Activated CD8-positive, alpha-beta memory T cell treated with anti-CD3 and anti-CD28 coated beads, Interleukin-2, amount 50 U/mL, for 1 hour (primary cell): ENCODE results near the gene TLR7.

ENCODE experiments used
- DNase-seq: peaks from one replicate; pipeline ENCODE4 v3.0.0-alpha.2; 2020; ENCODE audit errors: extremely low read depth

Gene TLR7

DNA sequence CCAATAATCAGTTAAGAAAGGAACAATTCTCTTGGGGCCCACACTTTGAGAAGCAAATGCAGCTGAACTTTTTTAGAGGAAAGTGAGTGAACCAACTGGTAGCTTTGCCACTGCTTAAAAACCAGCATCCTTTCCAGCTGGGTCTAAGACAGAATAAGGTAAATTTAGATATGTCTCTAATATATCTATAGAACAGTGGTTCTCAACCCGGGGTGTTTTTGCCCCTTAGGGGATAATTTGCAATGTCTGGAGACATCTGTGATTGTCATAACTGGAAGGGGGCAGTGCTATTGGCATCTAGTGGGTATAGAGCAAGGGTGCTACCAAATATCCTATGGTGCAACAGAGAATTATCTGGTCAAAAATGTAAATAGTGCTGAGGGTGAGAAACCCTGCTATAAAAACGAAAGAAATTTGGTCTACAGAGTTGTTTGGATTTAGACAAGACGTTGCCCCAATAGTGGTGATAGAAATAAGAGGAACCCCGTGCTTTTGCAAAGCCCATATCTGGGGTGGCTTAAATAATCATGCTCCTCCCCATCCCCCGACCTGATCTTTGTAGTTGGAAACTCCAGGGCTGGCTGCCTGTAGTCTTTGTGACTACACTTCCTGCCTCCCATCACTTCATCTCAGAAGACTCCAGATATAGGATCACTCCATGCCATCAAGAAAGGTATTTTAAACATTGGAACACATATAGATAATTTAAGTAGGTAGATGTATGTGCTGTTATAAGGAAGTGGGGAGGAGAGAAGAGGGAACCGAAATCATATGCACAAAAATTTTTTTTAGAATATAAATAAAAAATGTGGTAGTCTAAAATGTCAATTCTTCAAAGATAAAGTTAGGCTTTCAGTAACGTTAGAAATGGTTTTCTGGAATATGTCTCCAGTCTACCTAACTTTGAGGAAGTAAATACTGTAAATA, at the start of gene TLR7:
Gene TLR7, plus strand, starts transcription at position 622 of the 927 bp plus-strand sequence. CDS start 507 bp downstream, outside the sequence.
- DNase-seq, result no peak

DNA sequence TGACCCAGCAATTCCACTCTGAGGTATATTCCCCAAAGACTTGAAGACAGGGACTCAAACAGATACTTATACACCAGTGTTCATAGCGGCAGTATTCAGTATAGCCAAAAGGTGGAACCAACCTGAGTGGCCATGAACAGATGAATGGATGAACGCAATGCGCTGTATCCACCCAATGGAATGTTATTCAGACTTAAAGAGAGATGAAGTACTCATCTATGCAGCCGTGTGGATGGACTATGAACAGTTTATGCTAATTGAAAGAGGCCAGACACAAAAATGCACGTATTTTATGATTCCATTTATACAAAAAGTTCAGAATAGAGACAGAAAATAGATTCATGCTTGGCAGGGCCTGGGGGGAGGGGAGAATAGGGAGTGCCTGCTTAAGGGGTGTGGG, 49.3 kb upstream of the TLR7 start:
- DNase-seq, result no peak

DNA sequence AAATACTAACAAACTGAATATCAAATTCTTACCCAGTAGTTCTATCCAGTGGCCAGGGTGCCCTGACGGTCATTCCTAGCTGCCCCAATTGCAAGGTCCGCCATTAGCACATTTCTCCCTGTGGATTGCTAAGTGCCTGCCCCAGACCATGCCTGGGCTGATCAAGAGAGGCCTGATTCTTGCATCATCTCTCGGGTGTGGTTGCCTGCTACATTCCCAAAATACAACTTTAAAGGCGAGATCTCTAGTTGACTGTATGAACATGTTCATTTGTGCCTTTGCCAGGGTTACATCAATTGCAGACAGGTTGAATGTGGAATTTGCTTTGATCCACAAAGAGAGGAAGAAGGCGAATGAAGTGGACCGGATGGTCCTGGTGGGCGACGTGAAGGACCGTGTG, 47.6 kb upstream of the TLR7 start:
- no peak for DNase-seq

DNA sequence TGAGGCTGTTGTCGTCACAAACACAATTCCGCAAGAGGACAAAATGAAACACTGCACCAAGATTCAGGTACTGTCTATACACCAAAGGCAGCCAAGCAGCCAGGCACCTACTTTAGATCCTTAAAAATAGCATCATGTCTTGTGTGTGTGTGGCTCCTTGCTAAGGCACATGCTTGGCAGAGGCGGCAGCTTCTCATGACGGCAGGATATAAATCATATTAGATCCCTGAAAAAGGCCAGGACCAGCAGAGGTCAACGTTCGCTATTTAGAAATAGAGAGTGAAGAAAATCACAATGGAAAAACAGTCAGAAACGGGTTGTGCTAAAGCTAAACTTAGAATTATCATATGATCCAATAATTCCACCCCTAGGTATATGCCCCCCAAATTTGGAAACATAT, 46.1 kb upstream of the TLR7 start:
- no peak for DNase-seq

DNA sequence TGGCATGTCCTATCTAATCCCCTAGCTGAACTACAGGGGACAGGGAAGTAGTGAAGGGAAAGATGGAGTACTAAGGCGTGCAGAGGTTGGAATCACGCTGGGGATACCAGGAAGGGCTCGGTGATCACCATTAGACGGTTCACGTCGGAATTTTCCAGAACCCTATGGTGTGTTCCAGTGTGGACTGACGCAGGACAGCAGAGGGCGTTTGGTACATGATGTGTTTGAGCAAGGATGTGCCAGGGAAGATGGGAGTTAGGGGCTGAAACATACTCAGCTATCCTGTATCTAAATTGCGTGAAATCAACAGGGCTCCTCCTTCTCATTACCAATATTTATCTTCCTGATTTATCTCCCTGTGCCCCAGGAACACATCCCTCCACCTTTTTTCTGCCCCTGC, 41.9 kb upstream of the TLR7 start:
- no peak for DNase-seq

DNA sequence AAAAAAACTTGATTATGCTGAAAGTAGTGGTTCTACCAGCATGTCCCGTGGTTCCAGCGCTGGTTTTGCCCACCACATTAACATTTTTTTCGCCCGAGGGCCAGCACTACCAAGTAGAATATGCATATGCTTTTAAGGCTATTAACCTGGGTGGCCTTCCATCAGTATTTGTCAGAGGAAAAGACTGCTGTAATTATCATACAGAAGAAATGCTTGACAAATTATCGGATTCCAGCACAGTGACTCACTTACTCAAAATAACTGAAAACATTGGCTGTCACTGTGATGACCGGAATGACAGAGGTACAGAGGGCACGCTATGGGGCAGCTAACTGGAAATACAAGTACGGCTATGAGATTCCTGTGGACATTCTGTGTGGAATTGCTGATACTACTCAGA, 41.1 kb upstream of the TLR7 start:
- DNase-seq, result no peak

DNA sequence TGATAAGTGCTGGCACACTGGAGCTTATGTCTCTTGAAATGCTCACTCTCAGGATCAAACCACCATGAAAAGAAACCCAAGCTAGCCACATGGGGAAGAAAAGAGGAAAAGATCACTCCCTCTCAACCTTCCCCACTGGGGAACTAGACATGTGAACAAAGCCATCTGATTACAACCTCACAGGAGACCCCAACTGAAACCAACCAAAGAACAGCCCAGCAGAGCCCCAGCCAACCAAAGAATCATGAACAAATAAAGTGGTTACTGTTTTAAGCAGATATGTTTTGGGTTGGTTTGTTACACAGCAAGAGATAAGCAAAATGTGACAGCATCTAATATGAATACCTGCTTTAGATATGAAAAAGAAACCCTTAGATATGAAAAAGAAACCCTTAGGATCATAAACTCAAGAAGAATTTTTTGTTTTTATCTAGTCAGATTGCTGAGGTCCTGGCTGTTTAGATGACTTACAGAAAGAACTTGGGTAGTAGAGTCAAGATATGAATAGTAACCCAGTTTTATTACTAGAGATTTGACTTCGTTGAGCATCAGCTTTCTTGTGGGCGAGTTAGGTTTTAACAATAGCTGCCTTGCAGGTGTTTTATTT, 23.7 kb upstream of the TLR7 start:
- DNase-seq, result no peak

DNA sequence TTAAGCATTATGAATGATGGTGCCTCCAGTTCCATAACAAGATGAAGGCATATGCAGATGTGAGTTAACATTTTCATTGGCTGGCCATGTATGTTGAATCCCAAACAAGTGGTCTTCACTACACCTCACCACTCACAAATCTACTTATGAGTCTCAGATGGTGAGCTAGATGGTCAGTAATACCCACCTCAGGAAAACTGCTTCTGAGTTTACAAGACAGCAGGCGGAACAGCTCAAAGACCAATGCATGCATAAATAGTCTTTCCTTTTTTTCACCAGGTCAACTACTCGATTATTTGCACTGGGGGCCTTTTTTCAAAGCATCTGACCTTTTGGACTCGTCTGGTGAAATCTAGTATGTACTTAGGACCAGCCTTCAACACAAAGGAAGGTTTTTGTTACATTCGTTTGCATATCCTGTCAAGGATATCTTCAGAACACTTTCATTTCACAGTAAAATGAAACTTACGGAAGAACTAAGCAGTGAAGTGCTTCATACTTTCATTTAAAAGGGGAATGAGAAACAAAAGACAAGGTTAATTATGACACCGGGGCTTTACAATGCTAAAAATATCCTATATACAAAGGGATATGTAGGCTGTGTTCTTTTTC, 23.1 kb upstream of the TLR7 start:
- DNase-seq, result no peak

DNA sequence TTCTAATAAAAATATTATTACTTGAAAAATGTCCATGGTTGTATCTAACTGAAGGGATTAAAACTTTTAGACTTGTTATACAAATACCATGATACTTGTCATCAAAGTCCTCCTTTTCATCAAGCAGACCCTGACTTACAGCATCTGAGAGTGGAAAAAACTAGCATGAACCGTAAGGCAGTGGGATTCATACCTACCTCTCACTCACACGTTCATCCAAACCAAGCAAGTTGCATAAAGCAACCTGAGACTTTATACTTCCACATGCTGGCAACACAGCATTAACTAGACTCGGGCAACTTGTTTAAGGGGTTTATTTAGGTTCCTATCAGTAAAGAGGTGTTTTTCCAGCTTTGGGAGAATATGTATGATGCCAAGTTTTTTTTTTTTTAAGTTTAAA, 22.6 kb upstream of the TLR7 start:
- DNase-seq, result no peak

DNA sequence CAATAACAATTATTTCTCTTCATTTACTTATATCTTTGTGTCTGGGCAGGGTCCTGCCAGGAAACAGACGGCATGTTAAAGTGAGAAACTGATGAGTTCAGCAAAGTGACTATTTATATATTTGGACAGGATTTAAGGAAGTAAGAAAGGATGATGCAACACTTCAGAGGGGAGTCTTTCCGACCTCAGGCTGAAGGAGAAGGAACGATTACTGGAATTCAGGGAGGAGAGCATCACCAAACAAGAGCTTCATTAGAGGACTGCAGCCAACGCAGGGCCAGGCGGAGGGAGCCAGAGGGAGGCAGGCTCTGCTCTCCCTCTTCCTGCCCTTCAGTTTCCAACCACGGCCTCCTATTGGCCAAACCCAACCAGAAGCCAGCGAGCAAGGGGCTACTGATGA, 1.5 kb upstream of the TLR7 start:
- no peak for DNase-seq

DNA sequence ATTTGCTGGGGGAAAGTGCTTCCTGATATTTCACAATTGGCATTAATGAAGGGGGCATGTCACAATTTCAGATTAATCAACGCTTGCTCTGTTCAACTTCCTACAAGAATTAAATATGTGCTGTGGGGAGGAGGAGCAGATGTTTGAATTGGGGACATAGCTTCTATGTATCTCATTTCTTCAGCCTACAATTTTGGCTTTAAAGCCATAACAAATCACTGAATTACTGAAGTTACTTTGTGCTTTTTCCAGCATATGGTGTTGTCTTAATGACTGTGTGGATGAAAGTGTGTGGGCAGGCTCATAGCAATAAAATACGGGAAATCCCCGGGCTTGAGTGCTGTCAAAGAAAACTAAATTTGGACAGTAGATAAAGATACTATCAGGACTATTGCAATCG, 813 bp downstream of the TLR7 start:
- DNase-seq, result no peak

DNA sequence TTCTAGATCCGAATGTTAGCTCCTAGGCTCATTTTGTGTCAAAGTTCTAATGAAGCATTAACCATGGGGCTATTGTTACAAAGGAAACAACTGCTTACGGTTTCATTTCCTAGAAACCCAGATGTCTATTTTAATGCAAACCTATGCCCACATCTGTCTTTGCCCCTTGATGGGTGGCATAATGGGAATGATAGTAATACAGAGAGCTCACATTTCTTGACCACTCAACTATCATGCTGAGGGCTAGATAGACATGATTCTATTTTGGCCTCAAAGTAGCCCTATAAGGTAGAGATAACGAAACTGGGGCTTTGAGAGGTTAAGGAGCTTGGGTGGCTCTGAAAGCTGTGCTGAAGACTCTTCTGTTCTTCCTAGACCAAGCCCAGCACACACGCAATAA, 1.9 kb downstream of the TLR7 start:
- no peak for DNase-seq

DNA sequence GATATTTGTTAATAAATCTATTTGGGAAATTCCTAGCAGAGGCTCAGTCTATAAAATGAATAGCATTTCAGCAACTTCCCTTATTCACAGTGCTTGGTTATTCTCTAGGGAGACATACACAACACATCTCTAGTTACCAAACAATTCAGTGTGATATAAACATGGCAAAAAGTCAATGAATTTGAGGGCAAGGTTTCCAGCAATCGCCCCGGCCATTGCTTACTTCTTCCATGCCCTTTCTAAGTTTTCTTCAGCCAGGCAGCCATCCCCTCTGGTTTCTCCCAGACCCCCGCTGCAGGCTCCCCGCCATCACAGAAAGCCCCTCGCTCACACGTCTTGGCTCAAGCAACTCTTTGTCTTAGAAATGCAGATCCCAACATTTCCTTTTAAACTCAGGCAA, 4.4 kb downstream of the TLR7 start:
- no peak for DNase-seq

DNA sequence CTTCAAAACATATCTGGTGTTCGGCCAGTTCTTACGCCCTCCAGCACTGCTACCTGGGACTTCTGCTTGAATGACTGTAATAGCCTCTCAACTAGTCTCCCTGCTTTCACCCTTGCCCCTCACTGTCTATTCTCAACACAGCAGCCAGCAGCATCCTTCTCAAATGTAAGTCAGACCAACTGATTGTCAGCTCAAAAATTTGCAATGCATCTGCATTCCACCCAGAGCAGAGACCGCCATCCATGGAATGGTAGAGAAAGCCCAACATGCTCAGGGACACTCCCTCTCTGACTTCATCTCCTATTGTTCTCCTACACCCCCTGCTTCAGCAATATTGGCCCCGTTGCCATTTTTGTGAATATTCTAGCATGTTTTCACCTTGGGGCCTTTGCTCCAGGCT, 5.9 kb downstream of the TLR7 start:
- DNase-seq, result no peak

DNA sequence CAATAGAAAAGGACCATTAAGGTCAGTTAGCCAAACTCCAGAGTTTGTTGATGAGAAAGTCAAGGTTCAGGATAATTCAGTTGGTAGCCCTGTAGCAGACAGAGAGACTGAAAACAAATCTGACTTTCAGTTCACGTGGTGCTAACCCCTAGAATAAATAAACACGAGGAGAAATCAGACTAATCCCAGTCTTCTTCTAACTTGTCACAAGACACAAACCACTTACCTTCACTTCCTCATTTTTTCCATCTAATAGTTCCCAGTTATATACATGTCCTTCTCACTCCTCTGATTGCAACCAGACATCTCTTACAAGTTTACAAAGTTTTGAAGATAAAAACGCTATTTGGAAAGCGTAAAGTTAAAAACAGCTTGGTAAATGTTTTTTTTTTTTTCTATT, 7.7 kb downstream of the TLR7 start:
- DNase-seq, result no peak

DNA sequence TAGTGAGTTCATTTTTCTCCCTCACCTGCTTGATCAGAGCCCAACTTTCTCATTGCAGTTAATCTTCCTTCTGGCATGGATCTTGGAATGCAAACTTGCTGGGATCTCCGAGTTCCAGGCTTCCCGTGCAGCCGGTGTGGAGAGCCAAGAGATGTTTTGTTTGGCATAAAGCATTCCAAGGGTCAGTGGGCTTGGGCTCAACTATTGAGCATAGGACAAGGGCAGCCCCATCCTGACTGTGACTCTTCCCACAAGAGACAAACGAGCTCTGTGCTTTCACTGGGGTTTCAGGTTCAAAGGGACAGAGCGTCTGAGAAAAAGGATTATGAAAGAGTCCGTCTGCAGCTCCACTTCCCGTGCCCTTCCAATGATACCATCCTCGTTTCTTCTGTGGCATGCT, 10.5 kb downstream of the TLR7 start:
- DNase-seq, result no peak

DNA sequence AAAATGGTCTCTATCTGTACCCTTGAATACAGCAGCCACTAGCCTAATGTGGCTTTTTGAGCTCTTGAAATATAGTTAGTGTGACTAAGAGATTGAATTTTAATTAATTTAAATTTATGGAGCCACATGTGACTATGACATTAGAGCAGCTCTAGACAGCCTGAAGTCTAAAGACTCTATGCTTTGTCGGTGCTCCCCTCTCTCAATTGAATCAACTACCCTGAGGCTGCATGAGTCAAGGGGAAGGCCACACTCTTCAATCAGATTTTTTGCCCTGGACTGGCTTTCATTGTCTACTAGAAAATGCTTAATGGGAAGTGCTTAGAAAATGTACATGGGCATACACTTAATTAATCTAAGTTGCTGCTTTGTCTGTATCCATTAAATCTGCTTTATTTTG, 11.7 kb downstream of the TLR7 start:
- DNase-seq, result no peak

DNA sequence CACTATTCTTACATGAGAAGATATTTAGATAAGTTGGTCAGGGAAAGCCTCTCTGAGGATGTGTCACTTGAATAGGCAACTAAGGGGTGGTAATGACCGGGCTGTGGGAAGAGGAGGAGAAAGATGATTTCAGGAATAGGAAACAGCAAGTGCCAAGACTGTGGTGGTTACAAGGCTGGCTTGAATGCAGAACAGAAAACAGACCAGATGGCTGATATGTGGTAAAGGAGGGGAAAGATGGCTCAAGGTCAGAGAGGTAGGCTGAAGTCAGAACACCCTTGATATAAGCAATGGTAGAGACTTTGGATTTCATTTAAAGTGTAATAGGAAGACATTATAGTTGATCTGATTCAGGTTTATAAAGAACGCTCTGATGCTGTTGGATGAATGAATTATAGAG, 15.0 kb downstream of the TLR7 start:
- DNase-seq, result no peak

DNA sequence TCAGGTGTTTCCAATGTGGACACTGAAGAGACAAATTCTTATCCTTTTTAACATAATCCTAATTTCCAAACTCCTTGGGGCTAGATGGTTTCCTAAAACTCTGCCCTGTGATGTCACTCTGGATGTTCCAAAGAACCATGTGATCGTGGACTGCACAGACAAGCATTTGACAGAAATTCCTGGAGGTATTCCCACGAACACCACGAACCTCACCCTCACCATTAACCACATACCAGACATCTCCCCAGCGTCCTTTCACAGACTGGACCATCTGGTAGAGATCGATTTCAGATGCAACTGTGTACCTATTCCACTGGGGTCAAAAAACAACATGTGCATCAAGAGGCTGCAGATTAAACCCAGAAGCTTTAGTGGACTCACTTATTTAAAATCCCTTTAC, 18.6 kb downstream of the TLR7 start:
- DNase-seq, result no peak

DNA sequence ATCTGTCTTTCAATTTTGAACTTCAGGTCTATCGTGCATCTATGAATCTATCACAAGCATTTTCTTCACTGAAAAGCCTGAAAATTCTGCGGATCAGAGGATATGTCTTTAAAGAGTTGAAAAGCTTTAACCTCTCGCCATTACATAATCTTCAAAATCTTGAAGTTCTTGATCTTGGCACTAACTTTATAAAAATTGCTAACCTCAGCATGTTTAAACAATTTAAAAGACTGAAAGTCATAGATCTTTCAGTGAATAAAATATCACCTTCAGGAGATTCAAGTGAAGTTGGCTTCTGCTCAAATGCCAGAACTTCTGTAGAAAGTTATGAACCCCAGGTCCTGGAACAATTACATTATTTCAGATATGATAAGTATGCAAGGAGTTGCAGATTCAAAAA, 19.7 kb downstream of the TLR7 start:
- no peak for DNase-seq

DNA sequence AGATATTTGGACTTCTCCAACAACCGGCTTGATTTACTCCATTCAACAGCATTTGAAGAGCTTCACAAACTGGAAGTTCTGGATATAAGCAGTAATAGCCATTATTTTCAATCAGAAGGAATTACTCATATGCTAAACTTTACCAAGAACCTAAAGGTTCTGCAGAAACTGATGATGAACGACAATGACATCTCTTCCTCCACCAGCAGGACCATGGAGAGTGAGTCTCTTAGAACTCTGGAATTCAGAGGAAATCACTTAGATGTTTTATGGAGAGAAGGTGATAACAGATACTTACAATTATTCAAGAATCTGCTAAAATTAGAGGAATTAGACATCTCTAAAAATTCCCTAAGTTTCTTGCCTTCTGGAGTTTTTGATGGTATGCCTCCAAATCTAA, 20.3 kb downstream of the TLR7 start:
- no peak for DNase-seq

DNA sequence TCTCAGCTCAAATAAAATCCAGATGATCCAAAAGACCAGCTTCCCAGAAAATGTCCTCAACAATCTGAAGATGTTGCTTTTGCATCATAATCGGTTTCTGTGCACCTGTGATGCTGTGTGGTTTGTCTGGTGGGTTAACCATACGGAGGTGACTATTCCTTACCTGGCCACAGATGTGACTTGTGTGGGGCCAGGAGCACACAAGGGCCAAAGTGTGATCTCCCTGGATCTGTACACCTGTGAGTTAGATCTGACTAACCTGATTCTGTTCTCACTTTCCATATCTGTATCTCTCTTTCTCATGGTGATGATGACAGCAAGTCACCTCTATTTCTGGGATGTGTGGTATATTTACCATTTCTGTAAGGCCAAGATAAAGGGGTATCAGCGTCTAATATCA, 20.9 kb downstream of the TLR7 start:
- no peak for DNase-seq

DNA sequence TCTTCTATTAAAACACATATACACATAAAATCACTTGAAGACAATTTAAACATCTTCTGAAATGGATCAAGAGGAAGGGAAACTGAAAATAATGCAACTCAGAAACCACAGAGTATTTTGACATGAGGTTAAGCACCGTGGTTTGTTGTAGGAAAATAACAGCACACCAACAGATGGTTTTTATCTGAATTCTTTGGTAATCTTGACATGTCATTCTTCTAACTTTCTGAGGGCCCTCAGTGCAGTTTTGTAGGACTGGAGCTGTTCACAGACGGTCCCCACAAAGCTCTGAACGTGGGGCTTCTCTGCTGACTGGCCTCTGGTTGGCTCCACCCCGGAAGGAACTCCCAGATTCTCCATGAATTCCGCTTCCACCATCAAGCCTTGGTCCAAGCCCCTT, 23.6 kb downstream of the TLR7 start:
- no peak for DNase-seq
